Measurements from ENCODE around the gene ERICH6.

DNA sequence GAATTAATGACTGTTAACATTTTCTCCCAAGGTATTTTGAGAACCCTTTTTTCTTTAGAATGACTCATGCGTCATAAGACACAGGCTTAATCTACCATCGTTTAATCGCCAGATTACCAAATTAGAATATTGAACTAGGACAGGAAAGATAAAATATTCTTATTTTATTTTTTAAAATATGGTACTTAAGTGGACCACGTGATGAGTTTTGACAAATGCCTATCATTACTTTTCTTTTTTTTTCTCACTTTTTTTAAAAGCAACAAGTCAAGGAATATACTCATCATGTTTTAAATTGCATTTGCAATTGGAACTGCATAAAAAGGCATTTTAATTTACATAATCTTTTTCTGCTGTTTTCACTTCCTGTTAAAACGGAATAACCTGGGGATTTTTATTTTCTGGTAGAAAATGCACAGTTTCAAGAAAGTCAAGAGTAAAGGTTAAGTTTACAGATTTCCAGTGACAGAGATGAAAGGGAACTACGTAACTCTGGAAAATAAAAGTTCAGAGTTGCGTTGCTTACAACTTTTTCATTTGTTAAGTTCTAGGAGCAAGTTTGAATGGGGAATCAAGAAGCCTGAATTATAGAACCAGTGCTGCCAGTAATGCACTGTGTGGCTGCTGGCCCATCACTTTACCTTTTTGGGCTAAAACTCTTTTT is 35.6 kb upstream of the ERICH6 start:
- no peak for TF ChIP-seq POLR2A (IDR thresholded peaks at IDR 0.05)
- TF ChIP-seq, protein P1, sequence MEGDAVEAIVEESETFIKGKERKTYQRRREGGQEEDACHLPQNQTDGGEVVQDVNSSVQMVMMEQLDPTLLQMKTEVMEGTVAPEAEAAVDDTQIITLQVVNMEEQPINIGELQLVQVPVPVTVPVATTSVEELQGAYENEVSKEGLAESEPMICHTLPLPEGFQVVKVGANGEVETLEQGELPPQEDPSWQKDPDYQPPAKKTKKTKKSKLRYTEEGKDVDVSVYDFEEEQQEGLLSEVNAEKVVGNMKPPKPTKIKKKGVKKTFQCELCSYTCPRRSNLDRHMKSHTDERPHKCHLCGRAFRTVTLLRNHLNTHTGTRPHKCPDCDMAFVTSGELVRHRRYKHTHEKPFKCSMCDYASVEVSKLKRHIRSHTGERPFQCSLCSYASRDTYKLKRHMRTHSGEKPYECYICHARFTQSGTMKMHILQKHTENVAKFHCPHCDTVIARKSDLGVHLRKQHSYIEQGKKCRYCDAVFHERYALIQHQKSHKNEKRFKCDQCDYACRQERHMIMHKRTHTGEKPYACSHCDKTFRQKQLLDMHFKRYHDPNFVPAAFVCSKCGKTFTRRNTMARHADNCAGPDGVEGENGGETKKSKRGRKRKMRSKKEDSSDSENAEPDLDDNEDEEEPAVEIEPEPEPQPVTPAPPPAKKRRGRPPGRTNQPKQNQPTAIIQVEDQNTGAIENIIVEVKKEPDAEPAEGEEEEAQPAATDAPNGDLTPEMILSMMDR (IDR thresholded peaks at IDR 0.05), result no peak

Measured in body of pancreas (tissue), 4 donors.